Ascending aorta (tissue), 2 donors: ENCODE results near the gene NKX1-1. TPM values are rescaled to one million over a fixed set of nuclear protein-coding genes. Genes with fewer than 3 reads are reported as not detected.

Source experiments
- DNase-seq, 2 donors: peaks; one replicate each; pipeline ENCODE4 v3.0.0-alpha.2; 2019; ENCODE audit warnings: low spot score in 2 of 2
- H3K27ac ChIP-seq, 2 donors: fragments of 200-600 bp; sonication (generic); one replicate each; pipeline ENCODE4 v1.5.1; 2016 to 2017; ENCODE audit warnings: mild to moderate bottlenecking in 1 of 2
- H3K27me3 ChIP-seq: fragments of 200-600 bp; sonication (generic); one replicate; pipeline ENCODE4 v1.5.1; 2017
- H3K36me3 ChIP-seq, 2 donors: fragments of 200-600 bp; sonication (generic); one replicate each; pipeline ENCODE4 v1.5.1; 2016
- H3K4me1 ChIP-seq, 2 donors: fragments of 200-600 bp; sonication (generic); one replicate each; pipeline ENCODE4 v1.5.1; 2016 to 2017; ENCODE audit warnings: mild to moderate bottlenecking in 1 of 2
- H3K4me3 ChIP-seq, 2 donors: fragments of 200-600 bp; sonication (generic); one replicate each; pipeline ENCODE4 v1.5.1; 2016 to 2017; ENCODE audit warnings: mild to moderate bottlenecking in 1 of 2
- H3K9me3 ChIP-seq, 2 donors: fragments of 200-600 bp; sonication (generic); one replicate each; pipeline ENCODE4 v1.5.1; 2016
- intact Hi-C: fragments of 100-400 bp; cut with DNase I; formaldehyde crosslinking; loops from one replicate; pipeline ENCODE4 v1.15.1; 2023
- total RNA-seq: library from RNA; depleted of rRNA; stranded (reverse); fragments of >200 nt; gene quantifications from one replicate; pipeline ENCODE4 v1.1.0, GENCODE V29; 2016
- TF ChIP-seq, protein P1 (sequence below), 3 experiments: fragments of 200-600 bp in 2 of 3; fragments of 450-650 bp in 1 of 3; sonication (generic) in 2 of 3; IDR thresholded peaks; one replicate each; pipeline ENCODE4 v1.5.1; 2016 to 2019; ENCODE audit warnings: antibody characterized with exemption in 3 of 3, mild to moderate bottlenecking in 1 of 3, moderate library complexity in 1 of 3

Gene NKX1-1
- total RNA-seq, 1 donor from 2014 or later, result not detected

DNA sequence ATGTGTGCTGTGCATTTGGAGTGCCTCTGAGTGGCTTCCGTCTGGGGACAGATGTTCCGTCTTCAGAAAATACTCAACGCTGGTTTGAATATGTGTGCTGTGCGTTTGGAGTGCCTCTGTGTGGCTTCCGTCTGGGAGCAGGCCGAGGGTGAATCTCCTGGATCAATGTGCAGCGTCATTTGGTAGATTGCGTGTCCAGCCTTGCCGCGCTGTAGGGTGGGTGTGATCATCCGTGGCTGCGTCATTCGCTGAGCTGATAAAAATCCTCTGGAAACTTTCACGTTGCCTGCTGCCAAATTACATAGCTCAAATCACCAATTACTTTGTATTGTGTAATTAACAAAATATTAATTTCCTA, 47.1 kb downstream of the NKX1-1 start:
- Histone ChIP-seq H3K36me3 (peaks cover 8 to 23% of the 10 kb centered on the region in 2 donors), H3K4me3 (no peak overlapping the region), H3K4me1 (peaks cover 0 to 3% of the 10 kb centered on the region in 2 donors), H3K27me3 (no peaks in the 10 kb centered on the region), H3K27ac (no peak overlapping the region), H3K9me3 (no peaks in the 10 kb centered on the region)
- intact Hi-C loops, result no loop called here
- no peak for DNase-seq
- TF ChIP-seq, protein P1, sequence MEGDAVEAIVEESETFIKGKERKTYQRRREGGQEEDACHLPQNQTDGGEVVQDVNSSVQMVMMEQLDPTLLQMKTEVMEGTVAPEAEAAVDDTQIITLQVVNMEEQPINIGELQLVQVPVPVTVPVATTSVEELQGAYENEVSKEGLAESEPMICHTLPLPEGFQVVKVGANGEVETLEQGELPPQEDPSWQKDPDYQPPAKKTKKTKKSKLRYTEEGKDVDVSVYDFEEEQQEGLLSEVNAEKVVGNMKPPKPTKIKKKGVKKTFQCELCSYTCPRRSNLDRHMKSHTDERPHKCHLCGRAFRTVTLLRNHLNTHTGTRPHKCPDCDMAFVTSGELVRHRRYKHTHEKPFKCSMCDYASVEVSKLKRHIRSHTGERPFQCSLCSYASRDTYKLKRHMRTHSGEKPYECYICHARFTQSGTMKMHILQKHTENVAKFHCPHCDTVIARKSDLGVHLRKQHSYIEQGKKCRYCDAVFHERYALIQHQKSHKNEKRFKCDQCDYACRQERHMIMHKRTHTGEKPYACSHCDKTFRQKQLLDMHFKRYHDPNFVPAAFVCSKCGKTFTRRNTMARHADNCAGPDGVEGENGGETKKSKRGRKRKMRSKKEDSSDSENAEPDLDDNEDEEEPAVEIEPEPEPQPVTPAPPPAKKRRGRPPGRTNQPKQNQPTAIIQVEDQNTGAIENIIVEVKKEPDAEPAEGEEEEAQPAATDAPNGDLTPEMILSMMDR (IDR thresholded peaks at IDR 0.05), result no peak

DNA sequence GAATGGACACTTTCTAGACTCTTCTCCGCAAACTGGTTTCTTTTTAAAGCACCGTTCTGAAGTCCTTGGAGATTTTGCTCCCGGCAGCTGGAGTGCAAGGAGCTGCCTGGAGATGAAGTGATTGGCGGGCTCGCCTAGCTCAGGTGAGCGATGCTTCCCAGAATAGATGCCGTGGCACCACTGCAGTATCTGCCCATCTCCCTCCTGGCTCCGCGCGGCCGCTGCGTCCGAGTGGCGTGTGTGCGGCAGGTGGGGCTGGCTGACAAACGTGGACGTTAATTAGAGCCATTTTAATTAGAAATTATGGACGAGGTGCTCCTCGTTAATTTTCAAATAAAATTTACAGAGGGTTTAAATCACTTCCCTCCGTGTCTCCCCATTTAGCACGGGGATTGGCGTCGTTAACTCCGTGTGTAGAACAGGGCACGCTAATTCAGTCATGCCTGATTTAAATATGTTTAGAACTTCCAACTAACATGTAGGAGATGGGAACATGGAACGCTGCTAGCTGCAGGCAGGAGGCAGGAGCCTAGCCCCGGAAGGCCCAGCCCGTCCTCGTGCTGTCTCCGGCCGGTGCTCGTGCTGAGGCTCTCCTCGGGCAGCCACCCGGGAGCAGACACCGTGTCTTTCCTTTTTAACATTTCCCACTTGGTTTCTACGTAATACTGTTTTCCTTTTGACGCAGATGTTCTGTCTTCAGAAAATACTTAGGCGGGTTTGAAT, 47.7 kb downstream of the NKX1-1 start:
- DNase-seq, result no peak
- TF ChIP-seq, protein P1 (IDR thresholded peaks at IDR 0.05), result no peak
- Histone ChIP-seq H3K27ac (no peak overlapping the region), H3K4me3 (no peak overlapping the region), H3K9me3 (no peaks in the 10 kb centered on the region), H3K36me3 (peaks cover 8 to 28% of the 10 kb centered on the region in 2 donors), H3K4me1 (peaks cover 0 to 3% of the 10 kb centered on the region in 2 donors), H3K27me3 (no peaks in the 10 kb centered on the region)
- intact Hi-C loops, result no loop called here

DNA sequence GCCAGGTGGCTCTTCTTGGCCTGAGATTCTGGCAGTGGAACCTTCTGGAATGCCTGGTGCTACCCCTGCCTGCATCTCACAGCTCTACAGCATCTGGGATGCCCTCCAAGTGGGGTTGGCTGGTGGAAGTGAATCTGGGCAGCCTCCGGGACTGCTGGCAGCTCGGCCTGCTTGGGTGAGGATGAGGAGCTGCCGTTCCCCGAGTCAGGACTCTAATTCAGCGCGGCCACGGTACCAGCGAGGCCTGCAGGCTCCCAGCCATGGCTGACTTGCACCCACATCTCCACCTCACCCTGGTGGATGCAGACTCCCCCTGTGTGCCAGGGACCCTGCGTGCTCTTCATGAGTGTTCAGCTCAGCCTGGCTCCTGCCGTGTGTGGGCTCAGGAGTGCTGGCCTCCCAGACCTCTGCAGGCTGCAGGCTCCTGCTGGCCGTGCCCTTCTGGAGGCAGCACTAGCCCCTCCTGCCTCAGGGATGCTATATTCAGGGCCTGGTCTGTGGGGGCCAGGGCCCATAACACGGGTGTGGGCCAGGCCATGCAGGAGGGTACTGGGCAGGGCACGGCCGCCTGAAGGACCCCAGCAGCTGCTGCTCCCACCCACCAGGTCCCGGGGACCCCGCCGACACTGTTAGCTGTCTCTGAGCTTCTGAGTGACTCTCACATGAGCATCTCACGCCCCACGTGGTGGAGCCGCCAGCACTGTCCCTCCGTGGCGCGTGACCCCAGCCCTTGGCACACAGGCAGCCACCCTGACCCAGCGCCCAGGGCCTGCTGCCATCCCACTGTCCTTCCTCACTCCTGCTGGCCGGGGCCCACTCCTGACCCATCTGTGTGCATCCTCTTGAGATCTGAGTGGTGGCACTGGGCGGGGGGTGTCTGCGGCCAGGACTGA, 48.6 kb downstream of the NKX1-1 start:
- H3K4me3 ChIP-seq, result no peak overlapping the region
- no peaks in the 10 kb centered on the region for H3K27me3 ChIP-seq
- TF ChIP-seq, protein P1 (IDR thresholded peaks at IDR 0.05), result no peak
- H3K4me1 ChIP-seq, result peaks cover 0 to 3% of the 10 kb centered on the region in 2 donors
- intact Hi-C loops, result no loop called here
- H3K9me3 ChIP-seq, result no peaks in the 10 kb centered on the region
- no peak overlapping the region for H3K27ac ChIP-seq
- no peak for DNase-seq
- peaks cover 14 to 38% of the 10 kb centered on the region in 2 donors for H3K36me3 ChIP-seq

DNA sequence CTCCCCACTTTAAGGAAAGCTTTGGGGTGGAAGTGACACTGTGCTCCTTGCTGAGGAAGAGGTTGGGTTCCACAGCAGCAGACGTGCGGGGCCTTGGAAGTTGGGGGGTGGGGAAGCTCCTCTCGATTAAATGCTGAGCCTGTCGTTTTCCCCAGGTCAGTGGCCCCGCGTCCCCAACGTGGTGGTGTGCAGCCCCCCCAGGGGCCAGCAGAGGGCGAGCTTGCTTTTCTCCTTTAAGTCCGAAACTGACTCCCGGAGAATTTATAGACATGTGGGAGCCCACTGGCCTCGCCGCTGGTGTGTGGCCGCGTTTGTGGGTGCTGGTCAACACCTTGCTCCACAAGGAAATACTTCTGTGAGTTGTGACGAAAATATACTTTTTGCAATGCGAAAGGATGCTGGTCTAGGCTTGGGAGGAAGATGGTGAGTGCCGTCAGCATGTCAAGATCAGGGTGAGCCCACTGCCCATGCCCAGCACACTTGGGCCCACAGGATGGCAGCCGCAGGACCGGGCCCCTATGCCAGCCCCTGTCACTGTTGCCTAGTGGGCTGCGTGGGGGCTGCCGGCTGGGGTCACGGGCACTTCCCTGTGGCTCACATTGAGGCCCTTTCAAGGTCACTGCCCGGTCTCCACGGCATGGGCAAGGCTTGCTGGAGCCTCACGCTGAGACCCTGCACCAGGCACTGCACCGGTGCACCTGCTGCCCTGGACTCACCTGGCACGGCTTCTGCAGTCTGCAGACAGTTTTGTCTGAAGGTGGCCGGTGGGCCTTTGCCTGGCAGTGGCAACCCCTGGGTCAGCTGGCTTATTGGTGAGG, 49.9 kb downstream of the NKX1-1 start:
- peak in 1 of 2 donors; percentile 78 for DNase-seq
- TF ChIP-seq, protein P1 (IDR thresholded peaks at IDR 0.05), result peak; percentile 52 to 81 (median 79)
- intact Hi-C loops, result loop anchor here (1.0 kb wide), 1 partner anchor 273 kb away; no protein-coding TSS in a partner anchor
- Histone ChIP-seq H3K36me3 (peaks cover 14 to 40% of the 10 kb centered on the region in 2 donors), H3K27me3 (no peaks in the 10 kb centered on the region), H3K4me3 (no peak overlapping the region), H3K9me3 (no peaks in the 10 kb centered on the region), H3K4me1 (peaks cover 0 to 5% of the 10 kb centered on the region in 2 donors), H3K27ac (no peak overlapping the region)

DNA sequence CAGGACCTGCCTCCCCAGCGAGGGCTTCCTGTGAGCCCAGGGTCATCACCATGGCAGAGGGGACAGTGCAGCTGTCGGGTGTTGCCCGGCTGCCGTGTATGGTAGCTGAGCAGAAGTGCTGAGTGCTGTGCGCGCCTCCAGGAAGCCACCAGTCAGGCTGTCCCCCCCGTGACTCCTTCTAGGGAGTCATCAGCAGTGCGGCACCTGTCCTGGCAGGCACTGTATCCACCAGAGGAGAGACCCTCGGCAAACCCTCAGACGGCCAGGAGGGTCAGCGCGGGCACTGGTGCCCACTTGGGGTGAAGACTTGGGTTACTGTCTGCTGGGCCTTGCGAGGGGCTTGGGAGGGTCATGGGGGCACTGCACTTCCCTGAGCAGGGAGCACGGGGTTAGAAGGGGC, 50.9 kb downstream of the NKX1-1 start:
- no peaks in the 10 kb centered on the region for H3K27me3 ChIP-seq
- DNase-seq, result no peak
- intact Hi-C loops, result no loop called here

More for the DNA sequence above, 50.9 kb downstream of the NKX1-1 start:
- no peaks in the 10 kb centered on the region for H3K9me3 ChIP-seq
- TF ChIP-seq, protein P1 (IDR thresholded peaks at IDR 0.05), result no peak
- no peak overlapping the region for H3K27ac ChIP-seq
- peaks cover 14 to 40% of the 10 kb centered on the region in 2 donors for H3K36me3 ChIP-seq
- H3K4me3 ChIP-seq, result no peak overlapping the region
- peaks cover 0 to 5% of the 10 kb centered on the region in 2 donors for H3K4me1 ChIP-seq
